ENCODE data around the gene VWF.
A peak's percentile ranks its signal among the peaks of the same experiment; 100 is the strongest.

VWF gene

GRCh38 chr12:6065131-6065862 lies 59.2 kb downstream of the VWF start:
- Histone ChIP-seq H3F3A (ENCODE audit: insufficient read depth, low read length) (no peaks in the 10 kb centered on the region), H3K36me3 (replicated peaks; ENCODE audit: insufficient read depth, low read length) (no peaks in the 10 kb centered on the region), H3K9me2 (replicated peaks; ENCODE audit: insufficient read depth, low read length) (no peaks in the 10 kb centered on the region), H3K27me3 (replicated peaks; ENCODE audit: insufficient read depth, low read length) (0 out of 2 replicates have a peak, but pooled peaks cover 5% of the 10 kb centered on the region), H2AFZ (ENCODE audit: low read length) (no peak overlapping the region), H3K4me3 (ENCODE audit: low read length) (no peak overlapping the region), H3K4me1 (ENCODE audit: low read length) (no peaks in the 10 kb centered on the region), H3K27ac (ENCODE audit: low read length) (no peak overlapping the region), H4K20me1 (ENCODE audit: insufficient read depth, low read length) (no peaks in the 10 kb centered on the region), H3K9me3 (replicated peaks; ENCODE audit: insufficient read depth, low read length) (no peaks in the 10 kb centered on the region), H3K79me2 (ENCODE audit: low read length) (no peaks in the 10 kb centered on the region), H3K4me2 (ENCODE audit: low read depth, low read length) (no peak overlapping the region), H3K9ac (ENCODE audit: low read length) (no peak overlapping the region)
- no peak for DNase-seq
- no peak for TF ChIP-seq CTCF (IDR thresholded peaks at IDR 0.05; ENCODE audit: low read length)
- no peak for TF ChIP-seq EZH2phosphoT487 (IDR thresholded peaks at IDR 0.05; ENCODE audit: low read length)
- TF ChIP-seq EZH2 (optimal IDR thresholded peaks at IDR 0.05; ENCODE audit: low read depth, low read length), result no peak

GRCh38 chr12:6062757-6063735 lies 61.4 kb downstream of the VWF start:
- Histone ChIP-seq H3F3A (ENCODE audit: insufficient read depth, low read length) (no peaks in the 10 kb centered on the region), H3K27me3 (replicated peaks; ENCODE audit: insufficient read depth, low read length) (peaks cover 9% of the 10 kb centered on the region; the same call in 1 of the 2 replicates), H3K27ac (ENCODE audit: low read length) (no peak overlapping the region), H3K4me1 (ENCODE audit: low read length) (no peaks in the 10 kb centered on the region), H3K36me3 (replicated peaks; ENCODE audit: insufficient read depth, low read length) (no peaks in the 10 kb centered on the region), H3K9me3 (replicated peaks; ENCODE audit: insufficient read depth, low read length) (no peaks in the 10 kb centered on the region), H3K9ac (ENCODE audit: low read length) (no peak overlapping the region), H3K4me3 (ENCODE audit: low read length) (no peak overlapping the region), H3K4me2 (ENCODE audit: low read depth, low read length) (no peak overlapping the region), H3K79me2 (ENCODE audit: low read length) (no peaks in the 10 kb centered on the region), H2AFZ (ENCODE audit: low read length) (no peak overlapping the region), H3K9me2 (replicated peaks; ENCODE audit: insufficient read depth, low read length) (no peaks in the 10 kb centered on the region), H4K20me1 (ENCODE audit: insufficient read depth, low read length) (no peaks in the 10 kb centered on the region)
- DNase-seq, result peak; percentile 48
- peak; percentile 92 for TF ChIP-seq CTCF (IDR thresholded peaks at IDR 0.05; ENCODE audit: low read length)
- TF ChIP-seq EZH2 (optimal IDR thresholded peaks at IDR 0.05; ENCODE audit: low read depth, low read length), result no peak

GRCh38 chr12:6062395-6062756 lies 62.1 kb downstream of the VWF start:
- Histone ChIP-seq H3K4me2 (ENCODE audit: low read depth, low read length) (no peak overlapping the region), H3K79me2 (ENCODE audit: low read length) (no peaks in the 10 kb centered on the region), H3K27me3 (replicated peaks; ENCODE audit: insufficient read depth, low read length) (peaks cover 9% of the 10 kb centered on the region; the same call in 1 of the 2 replicates), H3K9me3 (replicated peaks; ENCODE audit: insufficient read depth, low read length) (no peaks in the 10 kb centered on the region), H3K27ac (ENCODE audit: low read length) (no peak overlapping the region), H3K4me1 (ENCODE audit: low read length) (no peaks in the 10 kb centered on the region), H3K4me3 (ENCODE audit: low read length) (no peak overlapping the region), H3K36me3 (replicated peaks; ENCODE audit: insufficient read depth, low read length) (no peaks in the 10 kb centered on the region), H4K20me1 (ENCODE audit: insufficient read depth, low read length) (no peaks in the 10 kb centered on the region), H2AFZ (ENCODE audit: low read length) (no peak overlapping the region), H3F3A (ENCODE audit: insufficient read depth, low read length) (no peaks in the 10 kb centered on the region), H3K9ac (ENCODE audit: low read length) (no peak overlapping the region), H3K9me2 (replicated peaks; ENCODE audit: insufficient read depth, low read length) (no peaks in the 10 kb centered on the region)
- no peak for DNase-seq
- TF ChIP-seq CTCF (IDR thresholded peaks at IDR 0.05; ENCODE audit: low read length) (no peak), EZH2 (optimal IDR thresholded peaks at IDR 0.05; ENCODE audit: low read depth, low read length) (no peak), EZH2phosphoT487 (IDR thresholded peaks at IDR 0.05; ENCODE audit: low read length) (no peak)

All from MM.1S (cell line).